ENCODE data around the gene PLCG1. TPM values are rescaled to one million over a fixed set of nuclear protein-coding genes. Genes with fewer than 3 reads are reported as not detected.

Gene PLCG1
- total RNA-seq, 1 experiment from 2014 or later, result 45.6 TPM

DNA sequence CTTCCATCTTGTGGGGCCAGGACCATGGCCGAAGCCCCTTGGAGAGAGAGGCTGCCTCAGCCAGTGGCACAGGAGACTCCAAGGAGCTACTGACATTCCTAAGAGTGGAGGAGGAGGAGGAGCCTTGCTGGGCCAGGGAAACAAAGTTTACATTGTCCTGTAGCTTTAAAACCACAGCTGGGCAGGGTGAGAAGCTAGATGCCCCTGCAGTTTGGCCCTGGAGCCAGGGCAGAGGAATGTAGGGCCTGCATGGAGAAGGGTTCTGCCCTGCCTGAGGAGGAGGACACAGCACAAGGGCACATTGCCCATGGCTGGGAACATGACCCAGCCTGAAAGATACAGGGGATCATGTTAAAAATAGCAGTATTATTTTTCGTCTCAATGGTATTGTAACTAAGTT, 37.4 kb downstream of the PLCG1 start:
- Histone ChIP-seq H4K20me1 (ENCODE audit: insufficient read depth) (no peaks in the 10 kb centered on the region), H3K4me1 (ENCODE audit: control insufficient read depth in 1 of 2, insufficient read depth in 2 of 2, low read length in 2 of 2) (peaks cover 3 to 16% of the 10 kb centered on the region in 2 experiments; a peak in 3 of 4 replicates), H3K4me2 (ENCODE audit: low read length) (no peak overlapping the region), H3K36me3 (ENCODE audit: control insufficient read depth in 1 of 2, insufficient read depth in 2 of 2, low read length in 2 of 2) (peaks cover 12 to 14% of the 10 kb centered on the region in 2 experiments; a peak in 3 of 4 replicates), H3K27ac (ENCODE audit: low read depth, low read length) (no peak overlapping the region), H2AFZ (ENCODE audit: low read depth, low read length, poor library complexity, severe bottlenecking) (no peak overlapping the region), H3K9me3 (ENCODE audit: control insufficient read depth in 1 of 2, insufficient read depth in 1 of 2, low read depth in 1 of 2, low read length in 2 of 2) (no peaks in the 10 kb centered on the region), H3K9me2 (ENCODE audit: insufficient read depth) (no peaks in the 10 kb centered on the region), H3K79me2 (ENCODE audit: insufficient read depth, low read length) (no peaks in the 10 kb centered on the region), H3K9ac (ENCODE audit: low read length) (no peak overlapping the region), H3K4me3 (replicated peaks in 1 of 2; ENCODE audit: low read depth in 1 of 2, low read length in 2 of 2) (no peak overlapping the region), H3K27me3 (ENCODE audit: insufficient read depth, low read length) (no peaks in the 10 kb centered on the region)
- TF ChIP-seq, protein P1, sequence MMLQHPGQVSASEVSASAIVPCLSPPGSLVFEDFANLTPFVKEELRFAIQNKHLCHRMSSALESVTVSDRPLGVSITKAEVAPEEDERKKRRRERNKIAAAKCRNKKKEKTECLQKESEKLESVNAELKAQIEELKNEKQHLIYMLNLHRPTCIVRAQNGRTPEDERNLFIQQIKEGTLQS (IDR thresholded peaks at IDR 0.05), result no peak
- TF ChIP-seq, protein P2, sequence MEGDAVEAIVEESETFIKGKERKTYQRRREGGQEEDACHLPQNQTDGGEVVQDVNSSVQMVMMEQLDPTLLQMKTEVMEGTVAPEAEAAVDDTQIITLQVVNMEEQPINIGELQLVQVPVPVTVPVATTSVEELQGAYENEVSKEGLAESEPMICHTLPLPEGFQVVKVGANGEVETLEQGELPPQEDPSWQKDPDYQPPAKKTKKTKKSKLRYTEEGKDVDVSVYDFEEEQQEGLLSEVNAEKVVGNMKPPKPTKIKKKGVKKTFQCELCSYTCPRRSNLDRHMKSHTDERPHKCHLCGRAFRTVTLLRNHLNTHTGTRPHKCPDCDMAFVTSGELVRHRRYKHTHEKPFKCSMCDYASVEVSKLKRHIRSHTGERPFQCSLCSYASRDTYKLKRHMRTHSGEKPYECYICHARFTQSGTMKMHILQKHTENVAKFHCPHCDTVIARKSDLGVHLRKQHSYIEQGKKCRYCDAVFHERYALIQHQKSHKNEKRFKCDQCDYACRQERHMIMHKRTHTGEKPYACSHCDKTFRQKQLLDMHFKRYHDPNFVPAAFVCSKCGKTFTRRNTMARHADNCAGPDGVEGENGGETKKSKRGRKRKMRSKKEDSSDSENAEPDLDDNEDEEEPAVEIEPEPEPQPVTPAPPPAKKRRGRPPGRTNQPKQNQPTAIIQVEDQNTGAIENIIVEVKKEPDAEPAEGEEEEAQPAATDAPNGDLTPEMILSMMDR (IDR thresholded peaks at IDR 0.05 in 2 of 3, conservative IDR thresholded peaks at IDR 0.05 in 1 of 3; ENCODE audit: borderline replicate concordance in 1 of 3, insufficient read depth in 1 of 3, low read depth in 2 of 3, low read length in 2 of 3), result no peak
- BruUV-seq (replicated peaks), result no TSS peak
- ChIA-PET POLR2A (no interaction called here), CTCF (interaction anchor here (1.1 kb wide), 1 partner anchor 165 kb away, joined by 5 read pairs; no protein-coding TSS in a partner anchor), RAD21 (ENCODE audit: low non-redundant PET in 1 of 2, low total read pairs in 2 of 2, uncharacterized antibody in 2 of 2, unreplicated experiment in 2 of 2) (no interaction called here)
- no peak for ATAC-seq
- intact Hi-C loops (cut with micrococcal nuclease), result loop anchor here (5.0 kb wide), 1 partner anchor 238 kb away; no protein-coding TSS in a partner anchor
- DNase-seq (ENCODE audit: low read depth, low spot score), result no peak

DNA sequence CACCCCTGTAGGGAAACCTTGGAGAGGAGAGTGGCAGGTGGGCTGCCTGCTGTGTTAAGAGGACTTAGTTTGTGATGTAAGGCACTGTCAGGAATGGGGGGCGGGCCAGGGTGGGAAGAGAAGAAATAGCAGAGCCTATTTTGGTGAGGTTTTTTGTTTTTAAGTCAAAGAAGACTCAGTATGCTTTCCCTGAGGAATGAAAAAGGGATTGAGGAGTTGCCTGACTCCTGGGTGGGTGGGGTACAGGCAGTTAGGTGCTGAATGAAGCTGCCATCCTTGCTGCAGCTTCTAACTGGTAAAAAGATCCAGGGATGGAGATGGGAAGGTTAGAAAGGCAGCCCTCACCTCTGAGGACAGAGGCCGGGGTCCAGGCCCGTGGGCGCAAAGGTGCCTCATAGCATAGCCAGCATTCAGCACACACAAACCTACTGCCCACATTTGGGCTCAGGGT, 37.9 kb downstream of the PLCG1 start:
- ATAC-seq (no peak), DNase-seq (ENCODE audit: low read depth, low spot score) (no peak)
- ChIA-PET POLR2A (no interaction called here), CTCF (interaction anchor here (1.1 kb wide), 1 partner anchor 164 kb away, joined by 5 read pairs; no protein-coding TSS in a partner anchor), RAD21 (ENCODE audit: low non-redundant PET in 1 of 2, low total read pairs in 2 of 2, uncharacterized antibody in 2 of 2, unreplicated experiment in 2 of 2) (no interaction called here)
- Histone ChIP-seq H3K27ac (ENCODE audit: low read depth, low read length) (no peak overlapping the region), H3K9me3 (ENCODE audit: control insufficient read depth in 1 of 2, insufficient read depth in 1 of 2, low read depth in 1 of 2, low read length in 2 of 2) (no peaks in the 10 kb centered on the region), H3K79me2 (ENCODE audit: insufficient read depth, low read length) (no peaks in the 10 kb centered on the region), H3K4me3 (replicated peaks in 1 of 2; ENCODE audit: low read depth in 1 of 2, low read length in 2 of 2) (no peak overlapping the region), H3K9ac (ENCODE audit: low read length) (no peak overlapping the region), H3K27me3 (ENCODE audit: insufficient read depth, low read length) (no peaks in the 10 kb centered on the region), H2AFZ (ENCODE audit: low read depth, low read length, poor library complexity, severe bottlenecking) (no peak overlapping the region), H3K4me2 (ENCODE audit: low read length) (no peak overlapping the region), H4K20me1 (ENCODE audit: insufficient read depth) (no peaks in the 10 kb centered on the region), H3K9me2 (ENCODE audit: insufficient read depth) (no peaks in the 10 kb centered on the region), H3K4me1 (ENCODE audit: control insufficient read depth in 1 of 2, insufficient read depth in 2 of 2, low read length in 2 of 2) (peaks cover 3 to 16% of the 10 kb centered on the region in 2 experiments; a peak in 3 of 4 replicates), H3K36me3 (ENCODE audit: control insufficient read depth in 1 of 2, insufficient read depth in 2 of 2, low read length in 2 of 2) (peaks cover 12 to 14% of the 10 kb centered on the region in 2 experiments; a peak in 3 of 4 replicates)
- TF ChIP-seq SRF (IDR thresholded peaks at IDR 0.05; ENCODE audit: low read depth) (no peak), JUND (IDR thresholded peaks at IDR 0.05) (no peak), FOSL1 (IDR thresholded peaks at IDR 0.05; ENCODE audit: low read depth) (no peak), SIN3A (IDR thresholded peaks at IDR 0.05; ENCODE audit: low read depth) (no peak), EGR1 (IDR thresholded peaks at IDR 0.05; ENCODE audit: low read depth) (no peak), SP1 (IDR thresholded peaks at IDR 0.05; ENCODE audit: low read depth) (no peak), RAD21 (IDR thresholded peaks at IDR 0.05; ENCODE audit: low read depth) (no peak)
- TF ChIP-seq, protein P2 (IDR thresholded peaks at IDR 0.05 in 2 of 3, conservative IDR thresholded peaks at IDR 0.05 in 1 of 3; ENCODE audit: borderline replicate concordance in 1 of 3, insufficient read depth in 1 of 3, low read depth in 2 of 3, low read length in 2 of 3), result no peak
- TF ChIP-seq, protein P3, sequence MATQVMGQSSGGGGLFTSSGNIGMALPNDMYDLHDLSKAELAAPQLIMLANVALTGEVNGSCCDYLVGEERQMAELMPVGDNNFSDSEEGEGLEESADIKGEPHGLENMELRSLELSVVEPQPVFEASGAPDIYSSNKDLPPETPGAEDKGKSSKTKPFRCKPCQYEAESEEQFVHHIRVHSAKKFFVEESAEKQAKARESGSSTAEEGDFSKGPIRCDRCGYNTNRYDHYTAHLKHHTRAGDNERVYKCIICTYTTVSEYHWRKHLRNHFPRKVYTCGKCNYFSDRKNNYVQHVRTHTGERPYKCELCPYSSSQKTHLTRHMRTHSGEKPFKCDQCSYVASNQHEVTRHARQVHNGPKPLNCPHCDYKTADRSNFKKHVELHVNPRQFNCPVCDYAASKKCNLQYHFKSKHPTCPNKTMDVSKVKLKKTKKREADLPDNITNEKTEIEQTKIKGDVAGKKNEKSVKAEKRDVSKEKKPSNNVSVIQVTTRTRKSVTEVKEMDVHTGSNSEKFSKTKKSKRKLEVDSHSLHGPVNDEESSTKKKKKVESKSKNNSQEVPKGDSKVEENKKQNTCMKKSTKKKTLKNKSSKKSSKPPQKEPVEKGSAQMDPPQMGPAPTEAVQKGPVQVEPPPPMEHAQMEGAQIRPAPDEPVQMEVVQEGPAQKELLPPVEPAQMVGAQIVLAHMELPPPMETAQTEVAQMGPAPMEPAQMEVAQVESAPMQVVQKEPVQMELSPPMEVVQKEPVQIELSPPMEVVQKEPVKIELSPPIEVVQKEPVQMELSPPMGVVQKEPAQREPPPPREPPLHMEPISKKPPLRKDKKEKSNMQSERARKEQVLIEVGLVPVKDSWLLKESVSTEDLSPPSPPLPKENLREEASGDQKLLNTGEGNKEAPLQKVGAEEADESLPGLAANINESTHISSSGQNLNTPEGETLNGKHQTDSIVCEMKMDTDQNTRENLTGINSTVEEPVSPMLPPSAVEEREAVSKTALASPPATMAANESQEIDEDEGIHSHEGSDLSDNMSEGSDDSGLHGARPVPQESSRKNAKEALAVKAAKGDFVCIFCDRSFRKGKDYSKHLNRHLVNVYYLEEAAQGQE (IDR thresholded peaks at IDR 0.05; ENCODE audit: low read depth), result no peak
- TF ChIP-seq, protein P4, sequence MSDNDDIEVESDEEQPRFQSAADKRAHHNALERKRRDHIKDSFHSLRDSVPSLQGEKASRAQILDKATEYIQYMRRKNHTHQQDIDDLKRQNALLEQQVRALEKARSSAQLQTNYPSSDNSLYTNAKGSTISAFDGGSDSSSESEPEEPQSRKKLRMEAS (IDR thresholded peaks at IDR 0.05), result no peak
- intact Hi-C loops (cut with micrococcal nuclease), result no loop called here
- BruUV-seq (replicated peaks), result no TSS peak
